ENCODE measurements around the gene OSBPL2. TPM values are rescaled to one million over a fixed set of nuclear protein-coding genes. Genes with fewer than 3 reads are reported as not detected.

Gene OSBPL2
- total and polyA plus RNA-seq, 9 of the 15 experiments (the other 6 are each of a cell fraction or from before 2014, with no cell fraction given), result 2.5 to 25.6 (median 14.1) TPM

GRCh38 chr20:62302341-62303061 lies 64.2 kb downstream of the OSBPL2 start, which contains the start of gene ADRM1 (continued):
- TF ChIP-seq, protein P1, sequence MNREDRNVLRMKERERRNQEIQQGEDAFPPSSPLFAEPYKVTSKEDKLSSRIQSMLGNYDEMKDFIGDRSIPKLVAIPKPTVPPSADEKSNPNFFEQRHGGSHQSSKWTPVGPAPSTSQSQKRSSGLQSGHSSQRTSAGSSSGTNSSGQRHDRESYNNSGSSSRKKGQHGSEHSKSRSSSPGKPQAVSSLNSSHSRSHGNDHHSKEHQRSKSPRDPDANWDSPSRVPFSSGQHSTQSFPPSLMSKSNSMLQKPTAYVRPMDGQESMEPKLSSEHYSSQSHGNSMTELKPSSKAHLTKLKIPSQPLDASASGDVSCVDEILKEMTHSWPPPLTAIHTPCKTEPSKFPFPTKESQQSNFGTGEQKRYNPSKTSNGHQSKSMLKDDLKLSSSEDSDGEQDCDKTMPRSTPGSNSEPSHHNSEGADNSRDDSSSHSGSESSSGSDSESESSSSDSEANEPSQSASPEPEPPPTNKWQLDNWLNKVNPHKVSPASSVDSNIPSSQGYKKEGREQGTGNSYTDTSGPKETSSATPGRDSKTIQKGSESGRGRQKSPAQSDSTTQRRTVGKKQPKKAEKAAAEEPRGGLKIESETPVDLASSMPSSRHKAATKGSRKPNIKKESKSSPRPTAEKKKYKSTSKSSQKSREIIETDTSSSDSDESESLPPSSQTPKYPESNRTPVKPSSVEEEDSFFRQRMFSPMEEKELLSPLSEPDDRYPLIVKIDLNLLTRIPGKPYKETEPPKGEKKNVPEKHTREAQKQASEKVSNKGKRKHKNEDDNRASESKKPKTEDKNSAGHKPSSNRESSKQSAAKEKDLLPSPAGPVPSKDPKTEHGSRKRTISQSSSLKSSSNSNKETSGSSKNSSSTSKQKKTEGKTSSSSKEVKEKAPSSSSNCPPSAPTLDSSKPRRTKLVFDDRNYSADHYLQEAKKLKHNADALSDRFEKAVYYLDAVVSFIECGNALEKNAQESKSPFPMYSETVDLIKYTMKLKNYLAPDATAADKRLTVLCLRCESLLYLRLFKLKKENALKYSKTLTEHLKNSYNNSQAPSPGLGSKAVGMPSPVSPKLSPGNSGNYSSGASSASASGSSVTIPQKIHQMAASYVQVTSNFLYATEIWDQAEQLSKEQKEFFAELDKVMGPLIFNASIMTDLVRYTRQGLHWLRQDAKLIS (CRISPR knock-in tag; IDR thresholded peaks at IDR 0.05), result no peak
- no peak for TF ChIP-seq NFXL1 (CRISPR knock-in tag; IDR thresholded peaks at IDR 0.05)
- TF ChIP-seq MITF (IDR thresholded peaks at IDR 0.05), result no peak
- TF ChIP-seq CAMTA2 (CRISPR knock-in tag; conservative IDR thresholded peaks at IDR 0.05), result no peak
- TF ChIP-seq MYNN (IDR thresholded peaks at IDR 0.05), result peak; percentile 34
- TF ChIP-seq MYNN (CRISPR knock-in tag; IDR thresholded peaks at IDR 0.05), result no peak
- peak; percentile 72 for TF ChIP-seq CREM (IDR thresholded peaks at IDR 0.05; ENCODE audit: low read depth)
- peak; percentile 82 for TF ChIP-seq SP1 (CRISPR knock-in tag; IDR thresholded peaks at IDR 0.05)
- TF ChIP-seq L3MBTL2 (IDR thresholded peaks at IDR 0.05), result 0 out of 2 replicates have a peak, but pooled peaks have one; percentile 14
- TF ChIP-seq ZBTB33 (CRISPR knock-in tag; IDR thresholded peaks at IDR 0.05), result peak; percentile 32; the same call in 1 of the 2 replicates
- TF ChIP-seq KLF16 (IDR thresholded peaks at IDR 0.05), result peak; percentile 55; the same call in 1 of the 2 replicates
- peak in 1 of 2 experiments; percentile 73; a peak in 2 of 4 replicates for TF ChIP-seq HDAC1 (IDR thresholded peaks at IDR 0.05)
- 0 out of 4 replicates have a peak, but pooled peaks of 1 of the 2 experiments have one; percentile 44 for TF ChIP-seq BCLAF1 (IDR thresholded peaks at IDR 0.05; ENCODE audit: borderline replicate concordance in 1 of 2, control insufficient read depth in 1 of 2, low read depth in 2 of 2, low read length in 1 of 2)
- TF ChIP-seq JUN (IDR thresholded peaks at IDR 0.05; ENCODE audit: borderline replicate concordance, low read depth, low read length), result peak; percentile 42; the same call in 1 of the 2 replicates
- no peak for TF ChIP-seq JUN (CRISPR knock-in tag; IDR thresholded peaks at IDR 0.05; ENCODE audit: borderline replicate concordance)

Data from K562 (cell line).